COLO668 (cell line): Measurements from ENCODE around the gene CHD1.
A peak's percentile ranks its signal among the peaks of the same experiment; 100 is the strongest.
"Not testable (repeated sequence)": the region's sequence is repeated elsewhere in the genome, so short reads cannot be mapped to it uniquely, and the experiment has no call there.

Experiments
- DNase-seq: peaks from one replicate; lab custom pipeline; 2025; ENCODE audit not compliant: unreplicated experiment; lab: John Stamatoyannopoulos, UW

The CHD1 gene

GRCh38 chr5:98928873-98929709 lies at the start of gene CHD1:
TSS of gene CHD1 (minus strand) at chr5:98929007. CDS start at chr5:98926386, 2,621 bp downstream.
- DNase-seq: peak; percentile 95

GRCh38 chr5:98978528-98978927 lies 49.7 kb upstream of the CHD1 start:
- DNase-seq: no peak

- DNase-seq: no peak
Measured at GRCh38 chr5:98977723-98978122, 48.9 kb upstream of the CHD1 start.

- DNase-seq: no peak
Measured at GRCh38 chr5:98975682-98976407, 47.0 kb upstream of the CHD1 start.

GRCh38 chr5:98975223-98975622 lies 46.4 kb upstream of the CHD1 start:
- DNase-seq: no peak

GRCh38 chr5:98969400-98969799 lies 40.6 kb upstream of the CHD1 start:
- DNase-seq: no peak

GRCh38 chr5:98968056-98968564 lies 39.3 kb upstream of the CHD1 start:
- DNase-seq: no peak

GRCh38 chr5:98965226-98965625 lies 36.4 kb upstream of the CHD1 start:
- no peak for DNase-seq

- DNase-seq: no peak
Measured at GRCh38 chr5:98964621-98965020, 35.8 kb upstream of the CHD1 start.

GRCh38 chr5:98963019-98963418 lies 34.2 kb upstream of the CHD1 start:
- DNase-seq: no peak

- DNase-seq: no peak
Measured at GRCh38 chr5:98962587-98962986, 33.8 kb upstream of the CHD1 start.

- DNase-seq: no peak
Measured at GRCh38 chr5:98961665-98962344, 33.0 kb upstream of the CHD1 start.

- DNase-seq: no peak
Measured at GRCh38 chr5:98957307-98957706, 28.5 kb upstream of the CHD1 start.

- DNase-seq: not testable (repeated sequence)
Measured at GRCh38 chr5:98955888-98956287, 27.1 kb upstream of the CHD1 start.

GRCh38 chr5:98955471-98955870 lies 26.7 kb upstream of the CHD1 start:
- not testable (repeated sequence) for DNase-seq

- no peak for DNase-seq
Measured at GRCh38 chr5:98954392-98955028, 25.7 kb upstream of the CHD1 start.

- no peak for DNase-seq
Measured at GRCh38 chr5:98942847-98943246, 14.0 kb upstream of the CHD1 start.

GRCh38 chr5:98941131-98941883 lies 12.5 kb upstream of the CHD1 start:
- DNase-seq: no peak

GRCh38 chr5:98940581-98940980 lies 11.8 kb upstream of the CHD1 start:
- no peak for DNase-seq

- no peak for DNase-seq
Measured at GRCh38 chr5:98938464-98938863, 9.7 kb upstream of the CHD1 start.
